ENCODE measurements around the gene P2RY10.

- TF ChIP-seq, protein P1, sequence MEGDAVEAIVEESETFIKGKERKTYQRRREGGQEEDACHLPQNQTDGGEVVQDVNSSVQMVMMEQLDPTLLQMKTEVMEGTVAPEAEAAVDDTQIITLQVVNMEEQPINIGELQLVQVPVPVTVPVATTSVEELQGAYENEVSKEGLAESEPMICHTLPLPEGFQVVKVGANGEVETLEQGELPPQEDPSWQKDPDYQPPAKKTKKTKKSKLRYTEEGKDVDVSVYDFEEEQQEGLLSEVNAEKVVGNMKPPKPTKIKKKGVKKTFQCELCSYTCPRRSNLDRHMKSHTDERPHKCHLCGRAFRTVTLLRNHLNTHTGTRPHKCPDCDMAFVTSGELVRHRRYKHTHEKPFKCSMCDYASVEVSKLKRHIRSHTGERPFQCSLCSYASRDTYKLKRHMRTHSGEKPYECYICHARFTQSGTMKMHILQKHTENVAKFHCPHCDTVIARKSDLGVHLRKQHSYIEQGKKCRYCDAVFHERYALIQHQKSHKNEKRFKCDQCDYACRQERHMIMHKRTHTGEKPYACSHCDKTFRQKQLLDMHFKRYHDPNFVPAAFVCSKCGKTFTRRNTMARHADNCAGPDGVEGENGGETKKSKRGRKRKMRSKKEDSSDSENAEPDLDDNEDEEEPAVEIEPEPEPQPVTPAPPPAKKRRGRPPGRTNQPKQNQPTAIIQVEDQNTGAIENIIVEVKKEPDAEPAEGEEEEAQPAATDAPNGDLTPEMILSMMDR (IDR thresholded peaks at IDR 0.05), result no peak
- no peak for TF ChIP-seq POLR2A (IDR thresholded peaks at IDR 0.05)
- no peak for TF ChIP-seq EP300 (IDR thresholded peaks at IDR 0.05)
Measured at GRCh38 chrX:78931814-78932213, 13.4 kb upstream of the P2RY10 start.
